ENCODE measurements around the gene CNGB1.

CNGB1 gene

DNA sequence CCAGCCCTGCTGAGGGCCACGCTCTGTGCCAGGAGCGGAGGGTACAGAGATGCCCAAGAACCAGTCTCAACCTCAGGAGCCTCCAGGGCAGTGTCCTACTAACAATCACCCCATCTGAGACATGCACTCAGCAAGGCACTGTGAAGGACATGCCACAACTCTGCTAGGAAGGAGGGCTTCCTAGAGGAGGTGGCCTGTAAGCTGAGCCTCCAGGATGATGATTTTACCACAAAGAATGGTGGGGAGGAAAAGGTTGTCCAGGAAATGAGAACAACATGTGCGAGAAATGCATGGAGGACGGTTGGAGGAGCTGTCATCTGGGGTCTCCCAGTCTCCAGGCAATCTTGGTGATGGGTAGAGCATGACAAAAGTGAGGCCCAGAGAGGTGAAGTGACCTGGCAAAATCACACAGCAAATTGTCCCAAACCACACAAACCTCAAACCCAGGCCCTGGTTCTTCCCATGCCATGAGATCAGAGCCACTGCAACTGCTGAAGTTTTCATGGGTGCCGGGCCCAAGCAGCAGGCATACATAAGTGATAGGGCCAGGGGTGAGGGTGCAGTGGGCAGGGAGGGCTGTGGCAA is 30.5 kb downstream of the CNGB1 start:
- H3K4me3 ChIP-seq (ENCODE audit: low read depth in 1 of 2, low read length in 1 of 2), result no peak overlapping the region
- no peaks in the 10 kb centered on the region for H3K9me3 ChIP-seq
- H3K36me3 ChIP-seq, result no peaks in the 10 kb centered on the region
- TF ChIP-seq, protein P1, sequence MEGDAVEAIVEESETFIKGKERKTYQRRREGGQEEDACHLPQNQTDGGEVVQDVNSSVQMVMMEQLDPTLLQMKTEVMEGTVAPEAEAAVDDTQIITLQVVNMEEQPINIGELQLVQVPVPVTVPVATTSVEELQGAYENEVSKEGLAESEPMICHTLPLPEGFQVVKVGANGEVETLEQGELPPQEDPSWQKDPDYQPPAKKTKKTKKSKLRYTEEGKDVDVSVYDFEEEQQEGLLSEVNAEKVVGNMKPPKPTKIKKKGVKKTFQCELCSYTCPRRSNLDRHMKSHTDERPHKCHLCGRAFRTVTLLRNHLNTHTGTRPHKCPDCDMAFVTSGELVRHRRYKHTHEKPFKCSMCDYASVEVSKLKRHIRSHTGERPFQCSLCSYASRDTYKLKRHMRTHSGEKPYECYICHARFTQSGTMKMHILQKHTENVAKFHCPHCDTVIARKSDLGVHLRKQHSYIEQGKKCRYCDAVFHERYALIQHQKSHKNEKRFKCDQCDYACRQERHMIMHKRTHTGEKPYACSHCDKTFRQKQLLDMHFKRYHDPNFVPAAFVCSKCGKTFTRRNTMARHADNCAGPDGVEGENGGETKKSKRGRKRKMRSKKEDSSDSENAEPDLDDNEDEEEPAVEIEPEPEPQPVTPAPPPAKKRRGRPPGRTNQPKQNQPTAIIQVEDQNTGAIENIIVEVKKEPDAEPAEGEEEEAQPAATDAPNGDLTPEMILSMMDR (IDR thresholded peaks at IDR 0.05), result no peak
- no peak overlapping the region for H3K27ac ChIP-seq
- peaks cover 18% of the 10 kb centered on the region for H3K27me3 ChIP-seq
- no peaks in the 10 kb centered on the region for H3K4me1 ChIP-seq (ENCODE audit: control insufficient read depth in 1 of 2, insufficient read depth in 1 of 2, low read depth in 1 of 2, low read length in 1 of 2)

GRCh38 chr16:57939872-57940224 is 31.1 kb downstream of the CNGB1 start:
- Histone ChIP-seq H3K36me3 (no peaks in the 10 kb centered on the region), H3K27ac (no peak overlapping the region), H3K4me1 (ENCODE audit: control insufficient read depth in 1 of 2, insufficient read depth in 1 of 2, low read depth in 1 of 2, low read length in 1 of 2) (no peaks in the 10 kb centered on the region), H3K4me3 (ENCODE audit: low read depth in 1 of 2, low read length in 1 of 2) (no peak overlapping the region), H3K9me3 (no peaks in the 10 kb centered on the region), H3K27me3 (peaks cover 18% of the 10 kb centered on the region)
- TF ChIP-seq, protein P1 (IDR thresholded peaks at IDR 0.05), result no peak

DNA sequence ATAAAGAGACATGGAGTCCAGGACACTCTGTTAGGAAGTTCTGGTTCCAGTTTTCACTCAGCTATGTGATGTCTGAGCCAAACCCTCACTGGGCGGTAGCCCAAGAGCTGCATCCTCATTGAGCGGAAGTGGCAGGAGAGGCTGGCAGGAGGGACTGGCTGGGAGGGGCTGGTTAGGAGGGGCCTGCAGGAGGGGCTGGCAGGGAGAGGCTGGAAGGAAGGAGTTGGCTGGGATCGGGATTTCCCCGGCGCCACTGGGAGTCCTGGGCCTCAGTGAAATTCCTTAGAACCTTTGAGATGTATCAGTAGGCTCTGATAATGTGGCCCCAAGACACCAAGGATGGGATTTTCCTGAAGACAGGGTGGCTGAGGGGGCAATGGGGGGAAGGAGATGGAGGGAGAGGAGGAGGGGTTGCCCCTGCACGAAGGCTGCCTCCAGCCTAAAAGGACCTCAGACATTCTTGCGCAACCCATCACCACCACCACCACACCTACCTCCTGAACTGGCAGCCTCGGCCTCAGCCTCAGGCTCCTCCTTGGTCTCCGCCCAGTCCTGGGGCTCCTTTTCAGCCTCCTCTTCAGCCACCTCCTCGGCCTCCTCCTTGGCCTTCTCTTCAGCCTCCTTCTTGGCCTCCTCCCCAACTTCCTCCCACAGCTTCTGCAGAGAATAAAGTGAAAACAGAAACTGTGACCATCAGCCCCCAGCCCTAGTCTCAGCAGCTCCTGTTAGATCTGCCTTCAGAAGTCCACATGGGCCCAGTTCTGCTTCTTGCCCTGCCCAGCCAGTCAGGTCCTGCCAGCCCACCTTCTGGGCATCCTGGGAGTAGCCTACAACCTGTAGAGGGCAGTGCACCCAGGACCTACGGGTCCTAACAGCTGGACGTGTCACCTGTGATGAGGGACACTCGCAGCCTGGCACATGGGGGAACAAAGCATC is 31.7 kb downstream of the CNGB1 start:
- H3K36me3 ChIP-seq, result no peaks in the 10 kb centered on the region
- H3K27ac ChIP-seq, result no peak overlapping the region
- H3K4me3 ChIP-seq (ENCODE audit: low read depth in 1 of 2, low read length in 1 of 2), result no peak overlapping the region
- TF ChIP-seq, protein P1 (IDR thresholded peaks at IDR 0.05), result no peak
- peaks cover 18% of the 10 kb centered on the region for H3K27me3 ChIP-seq
- H3K4me1 ChIP-seq (ENCODE audit: control insufficient read depth in 1 of 2, insufficient read depth in 1 of 2, low read depth in 1 of 2, low read length in 1 of 2), result no peaks in the 10 kb centered on the region
- H3K9me3 ChIP-seq, result no peaks in the 10 kb centered on the region

GRCh38 chr16:57938484-57938883 is 32.4 kb downstream of the CNGB1 start:
- TF ChIP-seq, protein P1 (IDR thresholded peaks at IDR 0.05), result no peak
- Histone ChIP-seq H3K4me1 (ENCODE audit: control insufficient read depth in 1 of 2, insufficient read depth in 1 of 2, low read depth in 1 of 2, low read length in 1 of 2) (no peaks in the 10 kb centered on the region), H3K36me3 (no peaks in the 10 kb centered on the region), H3K4me3 (ENCODE audit: low read depth in 1 of 2, low read length in 1 of 2) (no peak overlapping the region), H3K27me3 (peaks cover 18% of the 10 kb centered on the region), H3K27ac (no peak overlapping the region), H3K9me3 (no peaks in the 10 kb centered on the region)

DNA sequence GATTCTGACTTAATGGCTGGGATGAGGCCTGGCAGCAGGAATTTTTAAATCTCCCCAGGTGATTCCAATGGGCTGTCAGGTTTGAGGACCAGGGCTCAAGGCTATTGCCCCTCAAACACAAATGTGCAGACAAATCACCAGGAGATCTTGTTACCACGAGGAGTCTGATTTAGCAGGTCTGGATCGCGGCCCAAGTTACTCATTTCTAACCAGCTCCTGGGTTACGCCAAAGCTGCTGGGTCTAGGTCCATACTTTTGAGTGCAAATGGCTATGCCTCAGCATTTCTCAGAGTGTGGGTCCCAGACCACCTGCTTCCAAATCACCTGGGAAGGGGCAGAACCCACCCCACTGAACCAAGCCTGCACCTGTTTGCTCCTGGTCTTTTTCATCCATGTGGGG is 33.1 kb downstream of the CNGB1 start:
- TF ChIP-seq, protein P1 (IDR thresholded peaks at IDR 0.05), result no peak
- Histone ChIP-seq H3K36me3 (no peaks in the 10 kb centered on the region), H3K27me3 (peaks cover 18% of the 10 kb centered on the region), H3K9me3 (no peaks in the 10 kb centered on the region), H3K27ac (no peak overlapping the region), H3K4me1 (ENCODE audit: control insufficient read depth in 1 of 2, insufficient read depth in 1 of 2, low read depth in 1 of 2, low read length in 1 of 2) (no peaks in the 10 kb centered on the region), H3K4me3 (ENCODE audit: low read depth in 1 of 2, low read length in 1 of 2) (no peak overlapping the region)
